Colonic mucosa (tissue), 4 donors: Measurements from ENCODE around the gene C19orf81. TPM values are rescaled to one million over a fixed set of nuclear protein-coding genes. Genes with fewer than 3 reads are reported as not detected.

Experiments
- DNase-seq: peaks from one replicate; pipeline ENCODE4 v3.0.0-alpha.2; 2020
- H3K27ac ChIP-seq: fragments of 200-600 bp; one replicate; pipeline ENCODE4 v1.8.0; 2021
- H3K27me3 ChIP-seq: fragments of 200-600 bp; one replicate; pipeline ENCODE4 v1.8.0; 2021
- H3K36me3 ChIP-seq: fragments of 200-600 bp; one replicate; pipeline ENCODE4 v1.8.0; 2021
- H3K4me1 ChIP-seq: fragments of 200-600 bp; one replicate; pipeline ENCODE4 v1.8.0; 2021; ENCODE audit warnings: mild to moderate bottlenecking
- H3K4me3 ChIP-seq: fragments of 200-600 bp; one replicate; pipeline ENCODE4 v1.8.0; 2021
- H3K9ac ChIP-seq, 2 donors: one replicate each; pipeline ENCODE4 v1.7.0; 2013; ENCODE audit warnings: control low read depth in 2 of 2, low read depth in 2 of 2, low read length in 2 of 2
- H3K9me3 ChIP-seq: fragments of 200-600 bp; one replicate; pipeline ENCODE4 v1.8.0; 2021
- CTCF ChIP-seq: fragments of 200-600 bp; IDR thresholded peaks from one replicate; pipeline ENCODE4 v1.8.0; 2022; ENCODE audit warnings: antibody characterized with exemption, mild to moderate bottlenecking
- intact Hi-C: fragments of 100-400 bp; cut with DNase I; formaldehyde crosslinking; loops from one replicate; pipeline ENCODE4 v1.14.1; 2022
- total RNA-seq, 2 donors: library from RNA; stranded (reverse); fragmentation: NEBNext Ultra II Directional in 1 of 2; extraction: Animal tissue kit (Norgen Biotek cat#: 25700) in 1 of 2; gene quantifications; one replicate each; pipeline ENCODE4 v1.2.1, GENCODE V29; 2021
- donor health status: healthy.
- donor health status: DM: no; HTN: no; CAD: no.
- donor health status: DM: no; HTN: no; CAD: no.

The C19orf81 gene
- total RNA-seq, 2 donors from 2014 or later, result not detected

GRCh38 chr19:50697414-50698124 is 48.3 kb downstream of the C19orf81 start:
- Histone ChIP-seq H3K9ac (no peak overlapping the region), H3K4me3 (no peak overlapping the region), H3K27ac (no peak overlapping the region), H3K36me3 (no peaks in the 10 kb centered on the region), H3K9me3 (no peaks in the 10 kb centered on the region), H3K27me3 (peaks cover 10% of the 10 kb centered on the region), H3K4me1 (no peaks in the 10 kb centered on the region)
- no peak for TF ChIP-seq CTCF
- intact Hi-C loops, result no loop called here
- no peak for DNase-seq

- H3K4me3 ChIP-seq, result no peak overlapping the region
- no peaks in the 10 kb centered on the region for H3K9me3 ChIP-seq
- H3K4me1 ChIP-seq, result no peaks in the 10 kb centered on the region
- H3K36me3 ChIP-seq, result no peaks in the 10 kb centered on the region
- H3K27ac ChIP-seq, result no peak overlapping the region
- no peak for TF ChIP-seq CTCF
- no peak overlapping the region for H3K9ac ChIP-seq
- no peak for DNase-seq
- H3K27me3 ChIP-seq, result no peaks in the 10 kb centered on the region
- intact Hi-C loops, result no loop called here
Observed at GRCh38 chr19:50701367-50701985, 52.2 kb downstream of the C19orf81 start.

GRCh38 chr19:50702158-50702870 is 53.1 kb downstream of the C19orf81 start:
- no peak overlapping the region for H3K4me3 ChIP-seq
- H3K27ac ChIP-seq, result no peak overlapping the region
- no peaks in the 10 kb centered on the region for H3K36me3 ChIP-seq
- no peaks in the 10 kb centered on the region for H3K9me3 ChIP-seq
- no peak overlapping the region for H3K9ac ChIP-seq
- no peaks in the 10 kb centered on the region for H3K4me1 ChIP-seq
- H3K27me3 ChIP-seq, result no peaks in the 10 kb centered on the region
- no peak for DNase-seq
- TF ChIP-seq CTCF, result no peak
- intact Hi-C loops, result no loop called here

- Histone ChIP-seq H3K27me3 (no peaks in the 10 kb centered on the region), H3K27ac (no peak overlapping the region), H3K9ac (no peak overlapping the region), H3K4me3 (no peak overlapping the region), H3K36me3 (no peaks in the 10 kb centered on the region), H3K4me1 (no peaks in the 10 kb centered on the region), H3K9me3 (no peaks in the 10 kb centered on the region)
- DNase-seq, result no peak
- intact Hi-C loops, result no loop called here
- no peak for TF ChIP-seq CTCF
Observed at GRCh38 chr19:50702871-50703829, 53.9 kb downstream of the C19orf81 start.
